AG04450 (cell line): ENCODE data around the gene HTRA1. TPM values are rescaled to one million over a fixed set of nuclear protein-coding genes. Genes with fewer than 3 reads are reported as not detected.

Experiments
- CTCF ChIA-PET: fragments of 300-600, 350-600 bp; formaldehyde crosslinking; extraction: SDS; loops from one replicate; lab custom pipeline; 2022; ENCODE audit warnings: antibody characterized with exemption, inconsistent platforms; lab: Charles Lee
- POLR2A ChIA-PET: fragments of 350-600 bp; formaldehyde crosslinking; extraction: SDS; loops from one replicate; lab custom pipeline; 2021; ENCODE audit warnings: antibody characterized with exemption, inconsistent platforms; lab: Yijun Ruan, JAX
- DNase-seq: peaks from one replicate; pipeline ENCODE4 v3.0.0-alpha.2; 2011; ENCODE audit warnings: low read depth, low spot score
- H3K27ac ChIP-seq: one replicate; pipeline ENCODE4 v1.5.1; 2012; ENCODE audit warnings: low read depth, low read length, control low read depth
- H3K27me3 ChIP-seq: one replicate; pipeline ENCODE4 v1.6.0; 2012; ENCODE audit warnings: low read length; ENCODE audit not compliant: control insufficient read depth, insufficient read depth
- H3K4me3 ChIP-seq: 2 replicates; pipeline ENCODE4 v1.5.1; 2011; ENCODE audit warnings: mild to moderate bottlenecking, low read depth, low read length, control low read depth
- H3K9me3 ChIP-seq: 2 replicates; pipeline ENCODE4 v1.5.1; 2012; ENCODE audit warnings: low read length; ENCODE audit not compliant: control insufficient read depth, insufficient read depth
- polyA plus RNA-seq: library from polyadenylated mRNA; depleted of rRNA; stranded (reverse); fragments of >200 nt; gene quantifications from 2 replicates; pipeline ENCODE4 v1.2.3, GENCODE V29; 2011
- TF ChIP-seq, protein P1 (sequence below): IDR thresholded peaks from 2 replicates; pipeline ENCODE4 v1.5.1; 2011; ENCODE audit warnings: low read depth, low read length, control low read depth, inconsistent platforms

The HTRA1 gene
- polyA plus RNA-seq, 1 experiment: 187 TPM

DNA sequence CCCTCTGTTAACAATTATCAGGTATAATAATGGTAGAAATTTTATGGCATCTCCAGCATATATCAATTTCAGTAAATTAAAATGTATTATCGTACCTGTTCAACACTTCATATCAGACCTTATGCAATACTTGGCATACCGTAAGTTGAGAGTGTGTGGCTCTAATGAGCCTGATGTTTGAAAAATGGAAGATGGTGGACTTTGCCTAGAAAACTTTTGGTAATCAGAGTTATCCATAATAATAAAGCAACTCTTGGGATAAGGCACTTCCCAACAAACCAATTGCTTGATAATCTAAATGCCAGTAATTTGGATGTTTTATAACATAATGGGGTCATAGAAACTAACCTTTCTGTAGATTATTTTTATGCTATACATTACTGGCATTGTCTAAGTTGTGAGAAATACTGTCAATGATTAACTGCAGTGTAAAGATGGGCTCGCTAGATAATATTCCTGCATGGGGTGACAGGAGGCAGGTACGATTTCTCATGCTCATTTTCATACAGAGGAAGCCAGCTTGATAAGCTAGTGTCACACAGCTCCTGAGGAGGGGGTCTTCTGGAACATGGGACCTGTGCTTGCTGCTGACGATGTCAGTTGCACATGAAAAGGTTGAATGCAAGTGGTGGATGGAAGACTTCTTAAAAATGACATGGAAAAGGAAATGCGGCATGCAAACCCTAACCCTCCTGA lies 71.4 kb downstream of the HTRA1 start:
- H3K27me3 ChIP-seq: peaks cover 17% of the 10 kb centered on the region
- H3K9me3 ChIP-seq: no peaks in the 10 kb centered on the region; the same call in 1 of the 2 replicates
- ChIA-PET POLR2A (no interaction called here), CTCF (no interaction called here)
- TF ChIP-seq, protein P1, sequence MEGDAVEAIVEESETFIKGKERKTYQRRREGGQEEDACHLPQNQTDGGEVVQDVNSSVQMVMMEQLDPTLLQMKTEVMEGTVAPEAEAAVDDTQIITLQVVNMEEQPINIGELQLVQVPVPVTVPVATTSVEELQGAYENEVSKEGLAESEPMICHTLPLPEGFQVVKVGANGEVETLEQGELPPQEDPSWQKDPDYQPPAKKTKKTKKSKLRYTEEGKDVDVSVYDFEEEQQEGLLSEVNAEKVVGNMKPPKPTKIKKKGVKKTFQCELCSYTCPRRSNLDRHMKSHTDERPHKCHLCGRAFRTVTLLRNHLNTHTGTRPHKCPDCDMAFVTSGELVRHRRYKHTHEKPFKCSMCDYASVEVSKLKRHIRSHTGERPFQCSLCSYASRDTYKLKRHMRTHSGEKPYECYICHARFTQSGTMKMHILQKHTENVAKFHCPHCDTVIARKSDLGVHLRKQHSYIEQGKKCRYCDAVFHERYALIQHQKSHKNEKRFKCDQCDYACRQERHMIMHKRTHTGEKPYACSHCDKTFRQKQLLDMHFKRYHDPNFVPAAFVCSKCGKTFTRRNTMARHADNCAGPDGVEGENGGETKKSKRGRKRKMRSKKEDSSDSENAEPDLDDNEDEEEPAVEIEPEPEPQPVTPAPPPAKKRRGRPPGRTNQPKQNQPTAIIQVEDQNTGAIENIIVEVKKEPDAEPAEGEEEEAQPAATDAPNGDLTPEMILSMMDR: no peak
- no peak overlapping the region for H3K4me3 ChIP-seq
- DNase-seq: no peak
- no peak overlapping the region for H3K27ac ChIP-seq

DNA sequence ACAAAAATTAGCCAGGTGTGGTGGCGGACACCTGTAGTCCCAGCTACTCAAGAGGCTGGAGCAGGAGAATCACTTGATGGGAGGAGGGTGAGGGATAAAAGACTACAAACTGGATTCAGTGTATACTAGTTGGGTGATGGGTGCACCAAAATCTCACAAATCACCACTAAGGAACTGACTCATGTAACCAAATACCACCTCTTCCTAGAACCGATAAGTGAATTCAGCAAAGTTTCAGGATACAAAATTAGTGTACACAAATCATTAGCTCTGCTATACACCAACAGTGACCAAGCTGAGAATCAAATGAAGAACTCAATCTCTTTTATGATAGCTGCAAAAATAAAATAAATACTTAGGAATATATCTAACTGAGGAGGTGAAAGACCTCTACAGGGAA lies 76.2 kb downstream of the HTRA1 start:
- ChIA-PET POLR2A (no interaction called here), CTCF (no interaction called here)

DNA sequence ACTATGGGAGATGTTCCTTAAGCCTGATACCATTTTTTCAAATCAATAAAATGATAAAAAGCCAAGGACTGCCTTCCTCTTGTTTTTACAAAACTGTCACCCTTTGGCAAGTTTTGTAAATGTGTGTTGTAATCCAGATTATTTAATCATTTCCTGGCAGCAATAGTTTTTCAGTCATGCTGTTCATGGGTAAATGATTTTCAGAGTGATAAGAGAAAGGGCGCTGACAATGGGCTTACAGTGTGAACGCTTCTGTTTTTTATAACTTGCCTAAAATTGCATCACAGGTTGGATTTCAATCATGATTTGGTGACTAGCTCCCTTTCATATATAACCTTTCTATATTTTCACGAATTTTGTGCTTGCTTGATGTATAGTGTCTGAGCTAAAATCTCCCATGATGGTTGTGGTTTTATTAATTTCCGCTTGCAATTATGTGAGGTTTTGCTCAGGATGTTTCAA lies 80.2 kb downstream of the HTRA1 start:
- H3K27me3 ChIP-seq: peaks cover 11% of the 10 kb centered on the region
- TF ChIP-seq, protein P1: no peak
- no peak overlapping the region for H3K27ac ChIP-seq
- ChIA-PET CTCF (interaction anchor here (1.4 kb wide), 1 partner anchor 24 kb away, joined by 5 read pairs; no protein-coding TSS in a partner anchor), POLR2A (no interaction called here)
- H3K9me3 ChIP-seq: no peaks in the 10 kb centered on the region
- no peak for DNase-seq
- H3K4me3 ChIP-seq: no peak overlapping the region

More for the DNA sequence above, 76.2 kb downstream of the HTRA1 start:
- Histone ChIP-seq H3K27me3 (peaks cover 12% of the 10 kb centered on the region), H3K9me3 (no peaks in the 10 kb centered on the region), H3K4me3 (no peak overlapping the region), H3K27ac (no peak overlapping the region)
- DNase-seq: no peak
- TF ChIP-seq, protein P1: no peak

DNA sequence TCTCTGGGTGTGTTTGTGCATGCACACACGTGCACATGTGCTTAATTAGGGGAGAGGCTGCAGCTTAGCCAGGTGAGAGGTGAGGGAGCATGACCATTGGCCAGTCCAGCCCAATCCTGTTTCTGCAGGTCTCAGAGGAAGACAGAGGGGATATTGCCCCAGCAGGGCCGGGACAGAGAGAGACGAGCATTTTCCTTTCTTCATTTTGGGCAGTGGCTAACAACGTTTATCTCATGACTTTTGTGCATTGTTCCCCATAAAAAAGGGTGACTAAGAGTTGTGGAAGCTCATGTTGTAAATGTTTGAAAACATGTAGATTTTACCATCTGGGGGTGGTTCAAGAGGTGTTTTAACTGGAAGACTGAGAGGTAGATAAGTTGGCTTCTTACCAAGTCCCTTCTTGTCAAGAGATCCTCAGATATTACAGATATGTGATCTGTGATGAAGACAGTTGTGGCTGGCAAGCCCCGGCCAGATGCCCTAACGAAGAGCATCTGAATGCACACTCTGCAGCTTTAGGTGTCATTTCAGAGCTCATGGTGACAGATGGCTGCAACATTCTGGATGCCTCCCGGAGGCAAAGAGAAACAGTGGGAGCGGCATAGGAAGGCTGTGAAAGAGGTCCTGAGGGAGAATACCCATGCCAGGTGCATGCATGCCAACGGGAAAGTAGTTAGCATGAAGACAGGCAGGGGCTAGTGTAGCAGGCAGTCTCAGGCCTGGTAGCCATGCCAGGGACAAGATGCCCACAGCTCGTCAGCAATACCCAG lies 82.5 kb downstream of the HTRA1 start:
- CTCF ChIA-PET: interaction anchor here (0.7 kb wide), 1 partner anchor 22 kb away, joined by 3 read pairs; no protein-coding TSS in a partner anchor
- Histone ChIP-seq H3K27me3 (peaks cover 8% of the 10 kb centered on the region), H3K4me3 (no peak overlapping the region), H3K9me3 (no peaks in the 10 kb centered on the region), H3K27ac (no peak overlapping the region)
- POLR2A ChIA-PET: no interaction called here
- TF ChIP-seq, protein P1: no peak
- DNase-seq: no peak

DNA sequence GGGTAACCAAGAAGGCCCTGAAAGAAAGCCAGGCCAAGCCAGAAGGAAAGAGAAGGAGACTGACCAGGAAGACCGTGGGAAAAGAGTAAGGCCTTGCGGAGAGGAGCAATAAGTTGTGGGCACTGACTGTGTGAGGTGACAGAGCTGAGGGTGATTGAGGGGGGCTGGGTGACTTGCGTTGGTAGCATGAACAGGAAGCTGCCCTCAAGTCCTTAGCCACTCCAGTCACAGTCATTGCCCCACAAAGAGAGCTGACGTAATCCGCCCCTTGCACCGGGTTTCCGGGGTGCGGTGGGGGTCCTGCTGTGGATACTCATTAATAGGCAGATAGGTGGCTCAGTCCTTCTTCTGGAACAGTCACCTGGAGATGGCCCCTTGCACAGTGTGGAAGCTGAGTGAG lies 83.1 kb downstream of the HTRA1 start:
- H3K27ac ChIP-seq: no peak overlapping the region
- TF ChIP-seq, protein P1: no peak
- CTCF ChIA-PET: interaction anchor here (1.1 kb wide), 1 partner anchor 21 kb away, joined by 3 read pairs; no protein-coding TSS in a partner anchor

More for the DNA sequence above, 83.1 kb downstream of the HTRA1 start:
- no peaks in the 10 kb centered on the region for H3K9me3 ChIP-seq
- POLR2A ChIA-PET: no interaction called here
- H3K27me3 ChIP-seq: peaks cover 7% of the 10 kb centered on the region
- DNase-seq: no peak
- H3K4me3 ChIP-seq: no peak overlapping the region
